NCI-H2107 (cell line): ENCODE results near the gene CD74.
A peak's percentile ranks its signal among the peaks of the same experiment; 100 is the strongest.

Experiments
- DNase-seq: peaks from one replicate; lab custom pipeline; 2025; lab: John Stamatoyannopoulos, UW

CD74 gene

DNA sequence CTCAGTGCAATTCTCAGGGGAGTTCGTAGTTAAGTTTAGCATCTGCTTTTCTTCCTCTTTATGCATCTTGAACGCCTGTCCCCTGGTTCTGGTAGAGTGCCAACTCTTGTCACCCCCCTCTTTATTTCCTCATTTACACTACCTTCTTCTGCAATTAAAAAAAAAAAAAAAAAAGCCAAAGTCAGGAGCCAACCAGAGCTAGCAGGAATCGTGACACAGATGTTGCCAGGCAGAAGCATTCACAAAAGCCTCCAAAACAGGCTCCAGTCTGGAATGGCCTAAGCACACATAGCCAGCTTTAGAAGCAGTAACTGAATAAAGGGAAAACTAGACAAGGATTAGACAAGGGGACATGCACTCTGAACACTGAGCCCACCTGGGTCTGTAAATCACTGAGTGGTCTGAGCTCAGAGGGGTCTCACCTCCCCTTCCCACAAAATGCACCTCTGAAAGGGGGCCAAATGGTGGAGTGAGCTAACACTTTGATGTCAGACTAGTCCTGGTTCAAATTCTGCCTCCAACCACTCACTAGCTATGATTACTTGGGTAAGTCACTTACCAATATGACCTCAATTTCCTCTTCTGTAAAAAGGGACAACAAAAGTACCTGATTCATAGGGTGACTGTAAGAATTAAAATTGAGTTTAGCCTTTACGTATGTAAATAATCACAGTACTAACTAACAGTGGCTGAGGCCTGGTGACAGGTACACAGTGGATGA is 2.0 kb downstream of the CD74 start:
- DNase-seq, result peak; percentile 4

DNA sequence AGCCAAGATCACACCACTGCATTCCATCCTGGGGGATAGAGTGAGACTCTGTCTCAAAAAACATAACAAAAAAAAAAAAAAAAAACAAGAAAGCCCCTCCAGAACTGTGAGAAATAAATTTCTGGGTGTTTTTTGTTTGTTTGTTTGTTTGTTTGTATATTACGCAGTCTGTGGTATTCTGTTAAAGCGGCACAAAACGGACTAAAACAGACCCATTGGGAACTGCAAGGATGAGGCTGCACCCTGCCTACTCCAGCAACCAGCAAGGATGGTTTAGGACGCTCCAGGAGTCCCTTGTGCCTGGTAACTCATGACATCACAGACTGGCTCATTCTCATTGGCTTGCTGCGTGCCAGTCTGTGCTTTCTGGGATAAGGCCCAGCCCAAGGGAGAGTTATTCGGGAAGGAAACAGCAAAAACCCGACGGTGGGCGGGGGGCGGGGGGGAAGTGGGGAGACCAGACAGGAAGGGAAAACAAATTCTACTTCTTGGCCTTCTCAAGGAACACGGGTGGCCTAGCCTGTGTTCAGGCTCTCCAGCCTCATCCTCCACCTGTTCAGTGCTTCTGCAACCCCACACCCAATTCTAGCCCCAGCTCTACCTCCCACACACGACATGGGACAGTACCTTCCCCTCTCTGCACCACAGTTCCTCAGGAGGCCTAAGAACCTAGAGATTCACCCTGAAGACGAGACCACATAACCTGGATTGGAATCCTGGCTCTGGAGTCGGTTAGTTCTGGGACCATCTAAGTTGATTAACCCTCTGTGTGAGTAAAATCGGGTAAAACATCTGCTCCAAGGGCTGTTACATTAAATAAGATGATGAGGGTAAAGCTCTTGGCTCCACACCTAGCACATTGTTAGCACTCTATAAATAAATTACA is 2.8 kb downstream of the CD74 start:
- peak; percentile 9 for DNase-seq

DNA sequence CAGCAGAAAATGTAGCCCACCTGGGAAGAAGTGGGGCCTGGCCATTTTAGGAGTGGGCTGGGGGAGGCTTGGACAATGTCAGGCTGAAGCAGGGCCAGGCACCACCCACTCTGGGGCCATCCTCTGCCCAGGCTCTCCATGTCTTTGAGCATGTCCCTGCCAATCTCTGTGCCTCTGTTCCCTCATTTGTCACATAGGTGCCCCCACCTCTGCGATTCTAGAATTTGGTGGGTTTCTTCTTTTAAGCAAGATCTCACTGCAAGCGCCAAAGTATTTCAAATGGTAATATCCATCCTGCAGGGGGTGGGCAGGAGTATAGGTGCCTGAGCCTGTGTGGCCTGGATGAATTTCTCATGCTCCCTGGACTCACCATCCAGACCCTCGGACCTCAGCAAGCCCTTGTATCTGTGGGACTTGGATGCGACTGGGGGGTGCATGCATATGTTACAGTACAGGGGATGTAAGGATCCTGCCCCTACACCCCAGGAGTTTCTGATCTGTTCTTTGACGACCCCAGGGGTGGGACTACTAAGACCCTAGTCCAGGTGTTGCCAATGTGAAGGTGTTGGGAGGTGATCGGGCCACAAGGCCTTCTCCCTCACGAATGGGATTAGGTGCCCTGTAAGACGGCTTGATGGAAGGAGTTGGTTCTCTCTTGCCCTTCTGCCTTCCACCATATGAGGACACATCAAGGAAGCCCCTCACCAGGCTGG is 4.3 kb downstream of the CD74 start:
- DNase-seq, result no peak

DNA sequence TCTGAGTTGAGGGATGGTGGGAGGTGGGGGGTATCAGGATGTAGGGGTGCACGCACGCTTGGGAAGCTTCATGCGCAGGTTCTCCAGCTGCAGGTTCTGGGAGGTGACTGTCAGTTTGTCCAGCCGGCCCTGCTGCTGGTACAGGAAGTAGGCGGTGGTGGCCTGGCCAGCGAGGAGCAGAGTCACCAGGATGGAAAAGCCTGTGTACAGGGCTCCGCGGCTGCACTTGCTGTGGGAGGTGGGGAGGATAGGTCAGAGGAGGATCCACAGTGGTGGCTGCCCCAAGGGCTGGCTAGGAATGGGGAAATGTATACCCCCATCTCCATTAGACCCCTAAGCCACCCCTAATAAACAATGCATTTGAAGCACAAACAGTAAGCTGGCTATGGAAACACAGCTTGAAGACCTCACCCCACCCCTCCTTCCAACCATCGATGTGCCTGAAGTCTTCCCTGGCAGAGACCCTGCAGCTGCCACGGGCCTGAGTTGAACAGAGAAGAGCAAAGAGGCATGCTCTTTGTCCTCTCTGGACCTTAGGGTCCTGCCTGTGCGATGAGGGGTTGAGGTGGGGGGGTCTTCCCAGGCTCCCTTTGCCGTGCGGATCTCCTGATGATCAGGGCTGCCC is 5.5 kb downstream of the CD74 start:
- no peak for DNase-seq

GRCh38 chr5:150406723-150407095 is 6.0 kb downstream of the CD74 start:
- no peak for DNase-seq

GRCh38 chr5:150406103-150406722 is 6.5 kb downstream of the CD74 start:
- DNase-seq, result no peak

- DNase-seq, result no peak
These were observed 7.5 kb downstream of the CD74 start for GRCh38 chr5:150404941-150405816.

- no peak for DNase-seq
These were observed 8.2 kb downstream of the CD74 start for GRCh38 chr5:150404535-150404934.

DNA sequence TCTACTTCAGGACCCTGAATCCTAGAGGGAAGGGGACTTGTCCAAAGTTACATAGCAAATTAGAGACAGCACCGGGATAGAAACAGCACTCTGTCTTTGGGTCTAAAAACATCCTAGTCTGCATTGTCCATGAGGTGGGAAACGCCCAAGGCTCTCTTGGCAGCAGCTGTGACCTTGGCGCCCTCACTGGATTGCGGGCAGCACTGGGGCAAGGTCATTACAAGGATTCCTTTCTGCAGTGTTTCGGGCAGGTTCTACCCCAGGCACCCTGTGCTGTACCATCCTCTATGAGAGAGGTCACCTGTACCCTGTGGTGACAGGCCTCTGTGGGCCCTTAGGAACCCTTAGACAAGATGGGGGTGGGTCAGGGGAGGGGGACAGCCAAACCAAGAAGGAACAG is 8.6 kb downstream of the CD74 start:
- DNase-seq, result no peak

DNA sequence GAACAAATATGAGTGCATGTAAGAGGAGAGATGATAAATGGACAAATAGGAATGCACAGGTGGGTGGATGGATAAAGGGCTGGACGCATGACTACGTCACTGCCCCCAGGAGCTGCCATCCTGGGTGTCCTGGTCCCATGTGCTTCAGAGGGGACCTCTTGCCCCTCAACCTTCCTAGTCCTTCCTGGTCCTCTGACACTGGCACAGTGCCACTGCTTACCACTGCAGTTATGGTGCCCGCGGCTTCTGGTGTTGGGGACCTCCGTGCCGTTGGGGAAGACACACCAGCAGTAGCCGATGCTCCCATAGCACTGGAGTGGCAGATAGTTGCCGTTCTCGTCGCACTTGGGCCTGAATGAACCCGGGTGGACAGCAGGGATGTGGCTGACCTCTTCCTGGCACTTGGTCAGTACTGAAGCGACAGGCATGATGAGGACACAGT is 9.8 kb downstream of the CD74 start:
- DNase-seq, result no peak

DNA sequence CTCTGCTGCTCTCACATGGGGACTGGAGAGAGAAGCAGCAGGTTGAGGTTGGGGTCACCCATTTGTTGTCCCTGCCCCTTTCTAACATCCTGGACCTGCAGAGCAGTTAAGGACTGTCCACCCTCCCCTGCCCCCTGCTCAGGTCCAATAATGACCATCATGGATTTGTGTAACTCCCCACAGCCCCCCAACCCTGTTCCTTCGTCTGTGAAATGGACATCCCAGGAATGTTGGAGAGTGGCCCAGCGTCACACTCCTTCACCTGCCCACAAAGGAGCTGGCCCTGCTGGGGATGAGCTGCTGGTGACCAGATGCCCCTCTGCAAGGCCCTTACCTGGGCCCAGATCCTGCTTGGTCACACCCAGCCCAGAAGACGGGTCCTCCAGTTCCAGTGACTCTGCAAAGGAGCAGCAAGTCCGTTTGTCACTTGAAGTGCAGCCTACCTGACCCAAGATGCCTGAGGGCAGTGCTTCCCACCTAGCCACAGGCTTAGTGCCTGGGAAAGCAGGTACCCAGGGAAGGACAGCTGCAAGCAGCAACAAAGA is 10.4 kb downstream of the CD74 start:
- DNase-seq, result no peak

GRCh38 chr5:150401376-150402228 is 11.1 kb downstream of the CD74 start:
- DNase-seq, result no peak

DNA sequence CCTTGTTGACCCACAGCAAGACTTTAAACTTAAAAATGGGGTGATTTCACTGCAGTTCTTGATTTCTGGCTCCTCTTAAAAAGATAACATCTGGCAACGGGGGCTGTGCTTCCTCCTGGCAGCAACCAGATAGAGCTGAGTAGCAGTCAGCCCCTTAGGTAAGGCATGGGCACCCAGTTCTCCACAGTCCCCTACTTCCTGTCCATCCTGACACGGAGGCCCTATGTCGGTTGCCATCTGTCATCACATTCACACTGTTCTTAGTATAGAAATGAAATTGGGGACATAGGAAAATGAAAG is 11.7 kb downstream of the CD74 start:
- no peak for DNase-seq

- no peak for DNase-seq
These were observed 12.2 kb downstream of the CD74 start for GRCh38 chr5:150400316-150401075.

- DNase-seq, result no peak
These were observed 13.0 kb downstream of the CD74 start for GRCh38 chr5:150399524-150400211.

GRCh38 chr5:150398722-150399523 is 13.8 kb downstream of the CD74 start:
- DNase-seq, result no peak
